K562 (cell line): ENCODE results near the gene RPL34. TPM values are rescaled to one million over a fixed set of nuclear protein-coding genes. Genes with fewer than 3 reads are reported as not detected.
A peak's percentile ranks its signal among the peaks of the same experiment; 100 is the strongest.

Experiments
- ATAC-seq: fragments of 200-7000 bp; cut with Tn5 transposase; 3 replicates; pipeline ENCODE4 v1.9.1; 2020; ENCODE audit warnings: moderate library complexity
- BruUV-seq: library from RNA; stranded (reverse); fragments of 400-500 nt; replicated peaks from 2 replicates; lab custom pipeline; 2021; lab: Mats Ljungman, UMichigan
- CTCF ChIA-PET: fragments of 300-600 bp; formaldehyde crosslinking; extraction: SDS; loops from one replicate; lab custom pipeline; 2021; ENCODE audit warnings: low intra/inter-chr PET ratio; lab: Yijun Ruan, JAX
- POLR2A ChIA-PET: fragments of 300-600, 350-650 bp; sonication (Branson Sonifier 250); formaldehyde crosslinking; extraction: SDS; loops from one replicate; lab custom pipeline; 2021; ENCODE audit warnings: antibody characterized with exemption, inconsistent platforms; lab: Yijun Ruan, JAX
- DNase-seq, 4 experiments: peaks; one replicate each; pipeline versions ENCODE4 v3.0.0 to v3.0.0-alpha.2; 2011 to 2018; ENCODE audit warnings: low spot score in 3 of 4, mixed read lengths in 3 of 4; ENCODE audit errors: extremely low read depth in 1 of 4
- FAIRE-seq: peaks from 2 replicates; lab custom pipeline; 2011; peaks lifted over from hg19 to GRCh38; lab: Jason Lieb, UNC
- H2AFZ ChIP-seq: 2 replicates; pipeline ENCODE4 v1.6.0; 2011; ENCODE audit warnings: low read depth, low read length, control low read depth, inconsistent platforms
- H3K27ac ChIP-seq: fragments of 200-600 bp; 3 replicates; pipeline ENCODE4 v1.8.0; 2011; ENCODE audit warnings: low read depth, mild to moderate bottlenecking, control low read depth, inconsistent platforms, low read length, moderate library complexity, mixed read lengths; ENCODE audit errors: extremely low read depth
- H3K27me3 ChIP-seq, 2 experiments: fragments of 300-600 bp in 1 of 2; 2 replicates in 1 of 2; 3 replicates in 1 of 2; pipeline versions ENCODE4 v1.6.0 to v1.8.0; 2011; ENCODE audit warnings: inconsistent platforms in 2 of 2, low read length in 2 of 2, mild to moderate bottlenecking in 1 of 2, mixed read lengths in 1 of 2, moderate library complexity in 1 of 2; ENCODE audit not compliant: control insufficient read depth in 2 of 2, insufficient read depth in 2 of 2
- H3K36me3 ChIP-seq: fragments of 300-600 bp; 3 replicates; pipeline ENCODE4 v1.8.0; 2011; ENCODE audit warnings: mild to moderate bottlenecking, low read length, inconsistent platforms; ENCODE audit not compliant: control insufficient read depth, insufficient read depth
- H3K4me1 ChIP-seq, 2 experiments: fragments of 200-600 bp in 1 of 2; replicated peaks in 1 of 2; 2 replicates in 1 of 2; 3 replicates in 1 of 2; pipeline versions ENCODE4 v1.5.1 to v1.8.0; 2011; ENCODE audit warnings: inconsistent platforms in 2 of 2, low read length in 2 of 2, mild to moderate bottlenecking in 1 of 2, mixed read lengths in 1 of 2, moderate library complexity in 1 of 2; ENCODE audit not compliant: control insufficient read depth in 2 of 2, insufficient read depth in 2 of 2
- H3K4me2 ChIP-seq: 2 replicates; pipeline ENCODE4 v1.6.1; 2011; ENCODE audit warnings: low read length, control low read depth, inconsistent platforms, mixed read lengths; ENCODE audit not compliant: insufficient read depth
- H3K4me3 ChIP-seq: fragments of 200-600 bp; sonication (generic), shearing (Covaris generic); 2 replicates; pipeline ENCODE4 v1.5.1; 2016; ENCODE audit warnings: control low read depth, inconsistent platforms
- H3K79me2 ChIP-seq: fragments of 200-600 bp; 3 replicates; pipeline ENCODE4 v1.8.0; 2011; ENCODE audit warnings: low read length, inconsistent platforms; ENCODE audit not compliant: control insufficient read depth, insufficient read depth
- H3K9ac ChIP-seq, 2 experiments: 2 replicates each; pipeline versions ENCODE4 v1.6.0 to v1.6.1; 2011; ENCODE audit warnings: low read depth in 2 of 2, low read length in 2 of 2, control low read depth in 1 of 2, inconsistent platforms in 1 of 2, mild to moderate bottlenecking in 1 of 2, mixed read lengths in 1 of 2; ENCODE audit not compliant: insufficient read depth in 1 of 2
- H3K9me1 ChIP-seq: one replicate; pipeline ENCODE4 v1.6.0; 2011; ENCODE audit warnings: inconsistent platforms, mild to moderate bottlenecking, low read length, moderate library complexity; ENCODE audit not compliant: control insufficient read depth, insufficient read depth
- H3K9me3 ChIP-seq: replicated peaks from 2 replicates; pipeline ENCODE4 v1.5.1; 2011; ENCODE audit warnings: low read depth, low read length, inconsistent platforms; ENCODE audit not compliant: control insufficient read depth, insufficient read depth
- H4K20me1 ChIP-seq: replicated peaks from 2 replicates; pipeline ENCODE4 v1.6.1; 2011; ENCODE audit warnings: low read length, inconsistent platforms, mixed read lengths; ENCODE audit not compliant: control insufficient read depth, insufficient read depth
- ATF7 ChIP-seq: fragments of 450-650 bp; IDR thresholded peaks from 2 replicates; pipeline ENCODE4 v1.7.1; 2014; ENCODE audit warnings: mild to moderate bottlenecking, moderate library complexity
- BRD4 ChIP-seq: fragments of 200-600 bp; sonication (generic); IDR thresholded peaks from 2 replicates; pipeline ENCODE4 v1.6.1; 2017; ENCODE audit warnings: inconsistent platforms
- CREB1 ChIP-seq, 2 experiments: sonication (generic) in 1 of 2; formaldehyde crosslinking in 1 of 2; IDR thresholded peaks; 2 replicates each; pipeline versions ENCODE4 v1.6.1 to v1.8.0; 2012 to 2022; ENCODE audit warnings: inconsistent platforms in 1 of 2, mild to moderate bottlenecking in 1 of 2, missing genetic modification reagents in 1 of 2, moderate library complexity in 1 of 2
- HDAC1 ChIP-seq, 2 experiments: fragments of 450-650 bp; IDR thresholded peaks; 2 replicates each; pipeline ENCODE4 v1.6.1; 2016 to 2017; ENCODE audit warnings: inconsistent platforms in 1 of 2, mild to moderate bottlenecking in 1 of 2, moderate library complexity in 1 of 2
- KLF10 ChIP-seq: fragments of 250-450 bp; sonication (Bioruptor Pico); IDR thresholded peaks from 2 replicates; pipeline ENCODE4 v1.6.1; 2021; ENCODE audit warnings: matching md5 sums
- MAFG ChIP-seq: fragments of 450-650 bp; conservative IDR thresholded peaks from 2 replicates; pipeline ENCODE4 v1.6.1; 2016; ENCODE audit warnings: missing genetic modification characterization, missing compliant biosample characterization
- POLR2H ChIP-seq: IDR thresholded peaks from 2 replicates; pipeline ENCODE4 v1.6.1; 2016; ENCODE audit warnings: missing genetic modification characterization, low read depth, mild to moderate bottlenecking, control low read depth, missing compliant biosample characterization, moderate library complexity
- SREBF1 ChIP-seq: fragments of 150-350 bp; IDR thresholded peaks from 2 replicates; pipeline ENCODE4 v1.6.1; 2014; ENCODE audit warnings: antibody characterized with exemption, low read depth, low read length, borderline replicate concordance
- SRSF7 ChIP-seq: fragments of 200-400 bp; formaldehyde crosslinking; optimal IDR thresholded peaks from 2 replicates; pipeline ENCODE3; 2017; ENCODE audit warnings: mild to moderate bottlenecking, low read depth, low read length
- ZNF445 ChIP-seq: fragments of 250-450 bp; sonication (Bioruptor Pico); IDR thresholded peaks from 2 replicates; pipeline ENCODE4 v1.4.0; 2020; ENCODE audit warnings: low read depth, mild to moderate bottlenecking, moderate library complexity
- WGBS: fragments of 100-300 bp; shearing (Covaris generic); methylation state at CpG from one replicate; pipeline ENCODE4 v1.1.6; 2016; ENCODE audit warnings: low coverage, mixed read lengths; ENCODE audit not compliant: insufficient coverage; ENCODE audit errors: missing lambda C conversion rate; 5-methylcytosine and 5-hydroxymethylcytosine counted together
- in situ Hi-C: fragments of 300-500 bp; cut with MboI; formaldehyde crosslinking; loops from 4 replicates; pipeline ENCODE4 v1.15.0; 2018; ENCODE audit warnings: inconsistent platforms, mixed read lengths
- intact Hi-C: fragments of 100-400 bp; cut with micrococcal nuclease; formaldehyde crosslinking; loops from 2 replicates; pipeline ENCODE4 v1.14.2; 2022
- polyA plus RNA-seq, 8 experiments: library from polyadenylated mRNA; depleted of rRNA in 4 of 8; stranded (reverse) in 5 of 8; unstranded in 3 of 8; fragments of >200 nt; fragmentation: Nextera tagmentation in 2 of 8; fragmentation: Illumina TruSeq in 1 of 8; extraction: Ambion mirVana in 2 of 8; extraction: Trizol in 1 of 8; gene quantifications; 2 replicates each; pipeline versions ENCODE4 v1.2.1 to v1.2.3, GENCODE V29; 2011 to 2014; ENCODE audit warnings: inconsistent platforms in 1 of 8, missing spikeins in 1 of 8
- total RNA-seq, 7 experiments: library from RNA; depleted of rRNA in 6 of 7; stranded (reverse); fragments of >200 nt in 6 of 7; fragmentation: Illumina TruSeq in 2 of 7; extraction: Trizol in 2 of 7; gene quantifications; 2 replicates each; pipeline versions ENCODE4 v1.2.1 to v1.2.3, GENCODE V29; 2011 to 2021; ENCODE audit warnings: low replicate concordance in 1 of 7
- TF ChIP-seq, protein P1 (sequence below): fragments of 250-450 bp; sonication (Bioruptor Pico); IDR thresholded peaks from 2 replicates; pipeline ENCODE4 v1.5.0; 2021
- TF ChIP-seq, protein P2 (sequence below), 2 experiments: fragments of 200-800 bp in 1 of 2; sonication (Bioruptor generic) in 1 of 2; sonication (generic) in 1 of 2; formaldehyde crosslinking in 1 of 2; IDR thresholded peaks in 1 of 2; conservative IDR thresholded peaks in 1 of 2; 2 replicates each; pipeline versions ENCODE4 v1.5.0 to v1.6.1; 2016 to 2020; ENCODE audit warnings: missing compliant biosample characterization in 1 of 2, missing genetic modification characterization in 1 of 2, missing genetic modification reagents in 1 of 2
- TF ChIP-seq, protein P3 (sequence below): IDR thresholded peaks from 3 replicates; pipeline ENCODE4 v1.6.1; 2011; ENCODE audit warnings: borderline replicate concordance, mild to moderate bottlenecking; ENCODE audit not compliant: insufficient read length, insufficient read depth

The RPL34 gene
- total and polyA plus RNA-seq, 9 of the 15 experiments (the other 6 are each of a cell fraction or from before 2014, with no cell fraction given) = 1,612 to 4,502 (median 2,593) TPM

DNA sequence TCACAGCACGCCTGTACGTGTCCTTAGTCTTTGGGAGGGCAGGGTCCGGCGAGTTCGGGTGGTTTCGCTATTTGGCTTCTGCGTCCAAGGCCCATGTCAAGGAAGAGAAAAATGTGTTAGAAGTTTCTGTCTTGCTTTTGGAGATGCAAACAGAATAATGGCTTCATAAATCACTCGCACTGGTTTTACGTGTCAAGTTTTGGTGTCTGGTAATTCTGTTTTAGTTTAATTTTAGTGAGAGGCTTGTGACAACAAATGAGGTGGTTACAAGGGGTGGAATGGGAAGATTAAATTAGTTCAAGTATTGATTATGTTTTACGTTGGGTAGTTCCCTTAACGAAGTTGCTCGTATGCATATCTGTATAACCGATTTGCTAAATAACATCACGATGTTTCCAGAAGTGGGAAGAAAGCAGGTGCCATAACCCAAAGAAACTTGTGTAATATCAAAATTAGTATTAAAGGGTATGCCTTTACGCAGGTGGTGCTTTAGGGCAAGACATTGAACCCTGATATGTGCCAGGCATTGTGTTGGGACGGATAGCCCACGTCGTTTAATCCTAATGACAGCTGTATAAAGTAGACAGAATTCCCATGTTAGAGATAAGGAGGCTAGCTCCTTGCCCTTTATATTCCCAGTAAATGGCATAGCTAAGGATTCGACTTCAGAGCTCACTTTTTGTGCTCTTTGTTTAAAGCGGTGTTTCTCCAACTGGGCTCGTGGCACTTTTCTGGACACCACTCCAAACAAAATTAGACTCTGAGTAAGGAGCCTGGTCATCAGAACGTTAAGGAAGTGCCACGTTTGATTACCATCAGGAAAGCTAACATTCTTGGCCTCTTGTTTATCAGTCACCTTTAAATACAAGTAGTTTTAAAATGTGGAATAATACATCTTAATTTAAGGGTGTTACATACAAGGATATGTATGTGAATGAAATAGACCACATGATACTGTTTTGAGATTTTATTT lies 843 bp downstream of the RPL34 start:
- DNase-seq (no peak), ATAC-seq (no peak; the same call in 2 of the 3 replicates), FAIRE-seq (no peak)
- 3% methylated on average over 23 of the region's 23 CpGs for WGBS
- Histone ChIP-seq H3K4me1 (peaks cover 13 to 28% of the 10 kb centered on the region in 2 experiments; a peak in 4 of 5 replicates), H3K27me3 (no peaks in the 10 kb centered on the region), H3K4me3 (peak overlapping the region; percentile 82), H3K9ac (peak overlapping the region; percentile 93 to 98), H3K9me3 (no peaks in the 10 kb centered on the region), H3K36me3 (peaks cover 56% of the 10 kb centered on the region), H3K9me1 (no peaks in the 10 kb centered on the region), H3K27ac (peak overlapping the region; percentile 93), H2AFZ (peak overlapping the region; percentile 94), H3K4me2 (peak overlapping the region; percentile 96), H3K79me2 (peaks cover 71% of the 10 kb centered on the region), H4K20me1 (peaks cover 28% of the 10 kb centered on the region)
- intact Hi-C loops (no loop called here), in situ Hi-C loops (no loop called here)
- ChIA-PET CTCF (no interaction called here), POLR2A (interaction anchor here (0.6 to 1.5 kb wide), 11 partner anchors 12 to 1013 kb away, joined by 3 to 7 read pairs (median 3); partner anchors contain the start of gene OSTC)
- BruUV-seq = TSS peak; percentile 59
- no peak for TF ChIP-seq ATF7
- peak; percentile 44; the same call in 1 of the 2 replicates for TF ChIP-seq ZNF445 (CRISPR knock-in tag)
- TF ChIP-seq, protein P1, sequence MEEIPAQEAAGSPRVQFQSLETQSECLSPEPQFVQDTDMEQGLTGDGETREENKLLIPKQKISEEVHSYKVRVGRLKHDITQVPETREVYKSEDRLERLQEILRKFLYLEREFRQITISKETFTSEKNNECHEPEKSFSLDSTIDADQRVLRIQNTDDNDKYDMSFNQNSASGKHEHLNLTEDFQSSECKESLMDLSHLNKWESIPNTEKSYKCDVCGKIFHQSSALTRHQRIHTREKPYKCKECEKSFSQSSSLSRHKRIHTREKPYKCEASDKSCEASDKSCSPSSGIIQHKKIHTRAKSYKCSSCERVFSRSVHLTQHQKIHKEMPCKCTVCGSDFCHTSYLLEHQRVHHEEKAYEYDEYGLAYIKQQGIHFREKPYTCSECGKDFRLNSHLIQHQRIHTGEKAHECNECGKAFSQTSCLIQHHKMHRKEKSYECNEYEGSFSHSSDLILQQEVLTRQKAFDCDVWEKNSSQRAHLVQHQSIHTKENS (CRISPR knock-in tag) = no peak
- TF ChIP-seq, protein P2, sequence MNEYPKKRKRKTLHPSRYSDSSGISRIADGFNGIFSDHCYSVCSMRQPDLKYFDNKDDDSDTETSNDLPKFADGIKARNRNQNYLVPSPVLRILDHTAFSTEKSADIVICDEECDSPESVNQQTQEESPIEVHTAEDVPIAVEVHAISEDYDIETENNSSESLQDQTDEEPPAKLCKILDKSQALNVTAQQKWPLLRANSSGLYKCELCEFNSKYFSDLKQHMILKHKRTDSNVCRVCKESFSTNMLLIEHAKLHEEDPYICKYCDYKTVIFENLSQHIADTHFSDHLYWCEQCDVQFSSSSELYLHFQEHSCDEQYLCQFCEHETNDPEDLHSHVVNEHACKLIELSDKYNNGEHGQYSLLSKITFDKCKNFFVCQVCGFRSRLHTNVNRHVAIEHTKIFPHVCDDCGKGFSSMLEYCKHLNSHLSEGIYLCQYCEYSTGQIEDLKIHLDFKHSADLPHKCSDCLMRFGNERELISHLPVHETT (CRISPR knock-in tag; conservative IDR thresholded peaks at IDR 0.05 in 1 of 2, IDR thresholded peaks at IDR 0.05 in 1 of 2) = no peak
- TF ChIP-seq MAFG (tag) = no peak
- TF ChIP-seq POLR2H (tag) = no peak
- TF ChIP-seq HDAC1 (IDR thresholded peaks at IDR 0.05) = 0 out of 4 replicates have a peak, but pooled peaks of 1 of the 2 experiments have one; percentile 6
- peak; percentile 44 for TF ChIP-seq BRD4
- no peak for TF ChIP-seq SREBF1
- no peak for TF ChIP-seq SRSF7
- TF ChIP-seq KLF10 = no peak
- no peak for TF ChIP-seq CREB1 (IDR thresholded peaks at IDR 0.05)
- 0 out of 2 replicates have a peak, but pooled peaks have one; percentile 25 for TF ChIP-seq CREB1 (CRISPR knock-in tag; IDR thresholded peaks at IDR 0.05)
- TF ChIP-seq, protein P3, sequence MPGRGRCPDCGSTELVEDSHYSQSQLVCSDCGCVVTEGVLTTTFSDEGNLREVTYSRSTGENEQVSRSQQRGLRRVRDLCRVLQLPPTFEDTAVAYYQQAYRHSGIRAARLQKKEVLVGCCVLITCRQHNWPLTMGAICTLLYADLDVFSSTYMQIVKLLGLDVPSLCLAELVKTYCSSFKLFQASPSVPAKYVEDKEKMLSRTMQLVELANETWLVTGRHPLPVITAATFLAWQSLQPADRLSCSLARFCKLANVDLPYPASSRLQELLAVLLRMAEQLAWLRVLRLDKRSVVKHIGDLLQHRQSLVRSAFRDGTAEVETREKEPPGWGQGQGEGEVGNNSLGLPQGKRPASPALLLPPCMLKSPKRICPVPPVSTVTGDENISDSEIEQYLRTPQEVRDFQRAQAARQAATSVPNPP = no peak
